GM13976 (cell line): Measurements from ENCODE around the gene USP34.

Experiments used
- DNase-seq: peaks from one replicate; pipeline ENCODE4 v3.0.0; 2012; ENCODE audit warnings: low spot score
- CTCF ChIP-seq: IDR thresholded peaks from 2 replicates; pipeline ENCODE4 v1.5.1; 2012; ENCODE audit warnings: borderline replicate concordance, mild to moderate bottlenecking; ENCODE audit not compliant: insufficient read depth; ENCODE audit errors: extremely low read depth, missing control alignments, control extremely low read depth
- in situ Hi-C: fragments of 300-500 bp; cut with MboI; formaldehyde crosslinking; loops from one replicate; pipeline ENCODE4 v1.12.0; 2022; ENCODE audit warnings: low sequenced_read_pairs, mixed read lengths, inconsistent platforms; ENCODE audit not compliant: unreplicated experiment

The USP34 gene

DNA sequence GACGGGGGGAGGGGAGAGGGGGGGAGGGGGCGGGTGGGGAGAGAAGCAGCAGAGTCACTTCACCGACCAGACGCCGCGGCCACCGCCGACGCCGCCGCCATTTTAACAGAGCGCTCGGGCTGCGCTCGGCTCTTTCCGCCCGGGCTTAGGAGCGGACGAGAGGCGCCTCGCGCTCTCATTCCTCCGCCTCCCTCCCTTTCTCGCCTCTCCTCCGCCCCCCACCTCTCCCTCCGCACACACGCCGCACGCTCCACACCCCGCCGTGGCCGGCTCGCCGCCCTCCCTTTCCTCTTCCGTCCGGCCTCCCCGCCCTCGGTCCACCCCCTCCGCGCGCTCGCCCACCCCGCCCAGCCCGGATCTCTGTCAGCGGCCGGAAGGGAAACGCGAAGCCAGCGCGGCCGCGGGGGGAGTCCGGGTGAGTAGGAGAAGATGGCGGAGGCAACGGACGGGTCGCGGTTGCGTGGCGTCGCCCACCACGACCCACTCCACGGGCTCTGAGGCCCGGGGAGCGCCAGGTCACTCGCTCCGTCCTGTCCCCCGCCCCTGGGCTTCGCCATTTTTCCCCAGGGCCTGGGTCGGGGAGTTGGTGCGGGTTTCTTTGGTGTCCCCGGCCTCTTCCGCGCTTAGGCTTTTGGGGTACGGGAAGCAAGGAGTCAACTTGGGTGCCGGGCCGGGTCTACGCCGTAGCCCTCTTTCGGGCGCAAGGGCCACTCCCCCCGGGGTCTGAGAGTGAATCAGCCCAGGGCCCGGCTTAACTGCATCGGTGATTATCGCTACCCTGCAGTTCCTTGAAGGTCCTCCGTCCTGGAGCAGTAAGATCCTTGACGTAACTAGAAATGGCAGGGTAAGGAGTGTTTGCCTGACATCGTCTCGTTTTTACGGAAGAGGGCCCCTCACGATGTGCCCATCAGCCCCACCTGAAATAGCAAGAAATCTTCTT lies at the start of gene USP34:
Gene USP34 (minus strand): TSS at position 123 of the 940 bp plus-strand sequence. CDS start 395 bp downstream, outside the sequence.
- no peak for TF ChIP-seq CTCF
- in situ Hi-C loops: no loop called here
- DNase-seq: peak; percentile 95

GRCh38 chr2:61520261-61520660 lies 49.4 kb upstream of the USP34 start:
- TF ChIP-seq CTCF: no peak
- no peak for DNase-seq
- in situ Hi-C loops: no loop called here

DNA sequence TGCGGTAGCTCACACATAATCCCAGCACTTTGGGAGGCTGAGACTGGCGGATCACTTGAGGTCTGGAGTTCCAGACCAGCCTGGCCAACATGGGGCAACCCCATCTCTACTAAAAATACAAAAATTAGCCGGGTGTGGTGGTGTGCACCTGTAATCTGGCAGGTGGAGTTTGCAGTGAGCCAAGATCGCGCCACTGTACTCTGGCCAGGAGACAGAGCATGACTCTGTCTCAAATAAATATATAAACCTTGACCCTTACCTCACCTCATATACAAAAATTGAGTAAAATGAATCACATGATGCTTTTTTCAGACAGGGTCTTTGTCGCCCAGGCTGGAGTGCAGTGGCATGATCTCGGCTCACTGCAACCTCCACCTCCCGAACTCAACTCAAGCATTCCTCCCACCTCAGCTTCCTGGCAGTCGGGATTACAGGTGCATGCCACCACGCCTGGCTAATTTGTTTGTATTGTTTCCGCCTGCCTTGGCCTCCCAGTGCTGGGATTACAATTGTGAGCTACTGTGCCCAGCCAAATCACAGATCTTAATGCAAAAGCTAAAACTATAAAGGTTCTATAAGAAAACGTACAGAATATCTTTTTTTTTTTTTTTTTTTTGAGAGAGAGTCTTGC lies 42.0 kb upstream of the USP34 start:
- DNase-seq: no peak
- in situ Hi-C loops: no loop called here
- no peak for TF ChIP-seq CTCF

- no peak for DNase-seq
- in situ Hi-C loops: no loop called here
- no peak for TF ChIP-seq CTCF
Measured at GRCh38 chr2:61510674-61511671, 40.1 kb upstream of the USP34 start.

- DNase-seq: no peak
- in situ Hi-C loops: no loop called here
Measured at GRCh38 chr2:61504949-61505348, 34.1 kb upstream of the USP34 start.

More at GRCh38 chr2:61504949-61505348, 34.1 kb upstream of the USP34 start:
- no peak for TF ChIP-seq CTCF
